GM23248 (cell line): ENCODE results near the gene PDE4B.

Experiments used
- EZH2 ChIP-seq: fragments of 200-600 bp; sonication (generic); IDR thresholded peaks from 2 replicates; pipeline ENCODE4 v1.6.1; 2018; ENCODE audit warnings: antibody characterized with exemption, mild to moderate bottlenecking; ENCODE audit not compliant: insufficient read depth, poor library complexity, severe bottlenecking
- EZH2phosphoT487 ChIP-seq: fragments of 200-600 bp; sonication (generic); IDR thresholded peaks from 2 replicates; pipeline ENCODE4 v1.6.1; 2018; ENCODE audit warnings: antibody characterized with exemption, moderate library complexity, mild to moderate bottlenecking, low read depth; ENCODE audit not compliant: insufficient read depth

DNA sequence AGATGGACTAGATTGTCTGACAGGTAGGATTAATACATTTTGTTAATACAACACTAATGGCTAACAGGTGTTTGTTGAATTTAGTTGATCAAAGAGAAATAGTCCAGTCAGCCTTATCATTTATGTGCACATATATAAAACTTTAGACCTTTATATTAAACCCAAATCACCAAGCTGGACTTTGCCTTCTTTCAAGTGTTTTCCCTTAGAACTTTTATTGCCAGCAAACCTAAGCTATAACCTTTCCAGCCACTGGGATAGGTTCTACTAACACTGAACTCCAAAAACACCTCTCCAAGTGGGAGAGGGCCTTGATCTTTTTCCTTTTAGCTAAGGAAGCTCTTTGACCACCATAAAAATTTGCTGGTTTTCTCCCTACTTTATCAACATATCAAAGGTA, 345.9 kb downstream of the PDE4B start:
- TF ChIP-seq EZH2phosphoT487, result no peak
- TF ChIP-seq EZH2, result no peak
